ENCODE data around the gene SMPD3. TPM values are rescaled to one million over a fixed set of nuclear protein-coding genes. Genes with fewer than 3 reads are reported as not detected.

SMPD3 gene
- total and polyA plus RNA-seq, 2 experiments from 2014 or later, result 0.57 to 0.83 TPM

DNA sequence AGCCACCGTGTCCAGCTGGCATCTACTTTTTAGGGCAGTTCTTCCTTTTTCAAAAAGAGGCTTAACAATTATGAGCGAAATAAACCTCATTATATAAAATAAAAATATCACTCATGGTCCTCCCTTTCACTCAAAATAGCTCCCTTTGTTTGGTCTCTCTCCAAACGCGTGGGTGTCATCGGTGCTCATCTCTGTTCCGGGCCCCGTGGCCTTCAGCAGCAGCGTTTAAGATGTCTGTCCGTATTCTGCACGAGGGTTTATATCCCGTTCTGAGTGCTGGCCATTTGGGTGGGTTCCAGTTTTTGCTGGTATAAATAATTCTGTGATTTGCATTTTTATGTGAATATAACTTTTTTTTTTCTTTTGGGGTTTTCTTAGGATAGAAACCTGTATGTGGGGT, 104.1 kb downstream of the SMPD3 start:
- H3K27ac ChIP-seq (ENCODE audit: low read depth), result no peak overlapping the region
- no peaks in the 10 kb centered on the region for H3K9me2 ChIP-seq (ENCODE audit: insufficient read depth)
- no peaks in the 10 kb centered on the region for H3K79me2 ChIP-seq (replicated peaks; ENCODE audit: insufficient read depth)
- TF ChIP-seq JUNB (IDR thresholded peaks at IDR 0.05; ENCODE audit: unreplicated experiment), result no peak
- no peak for TF ChIP-seq STAT1 (IDR thresholded peaks at IDR 0.05; ENCODE audit: unreplicated experiment)
- no peak for TF ChIP-seq EZH2 (IDR thresholded peaks at IDR 0.05; ENCODE audit: low read depth, unreplicated experiment)
- TF ChIP-seq ZNF331 (CRISPR knock-in tag; IDR thresholded peaks at IDR 0.05; ENCODE audit: low read depth), result no peak
- TF ChIP-seq, protein P1, sequence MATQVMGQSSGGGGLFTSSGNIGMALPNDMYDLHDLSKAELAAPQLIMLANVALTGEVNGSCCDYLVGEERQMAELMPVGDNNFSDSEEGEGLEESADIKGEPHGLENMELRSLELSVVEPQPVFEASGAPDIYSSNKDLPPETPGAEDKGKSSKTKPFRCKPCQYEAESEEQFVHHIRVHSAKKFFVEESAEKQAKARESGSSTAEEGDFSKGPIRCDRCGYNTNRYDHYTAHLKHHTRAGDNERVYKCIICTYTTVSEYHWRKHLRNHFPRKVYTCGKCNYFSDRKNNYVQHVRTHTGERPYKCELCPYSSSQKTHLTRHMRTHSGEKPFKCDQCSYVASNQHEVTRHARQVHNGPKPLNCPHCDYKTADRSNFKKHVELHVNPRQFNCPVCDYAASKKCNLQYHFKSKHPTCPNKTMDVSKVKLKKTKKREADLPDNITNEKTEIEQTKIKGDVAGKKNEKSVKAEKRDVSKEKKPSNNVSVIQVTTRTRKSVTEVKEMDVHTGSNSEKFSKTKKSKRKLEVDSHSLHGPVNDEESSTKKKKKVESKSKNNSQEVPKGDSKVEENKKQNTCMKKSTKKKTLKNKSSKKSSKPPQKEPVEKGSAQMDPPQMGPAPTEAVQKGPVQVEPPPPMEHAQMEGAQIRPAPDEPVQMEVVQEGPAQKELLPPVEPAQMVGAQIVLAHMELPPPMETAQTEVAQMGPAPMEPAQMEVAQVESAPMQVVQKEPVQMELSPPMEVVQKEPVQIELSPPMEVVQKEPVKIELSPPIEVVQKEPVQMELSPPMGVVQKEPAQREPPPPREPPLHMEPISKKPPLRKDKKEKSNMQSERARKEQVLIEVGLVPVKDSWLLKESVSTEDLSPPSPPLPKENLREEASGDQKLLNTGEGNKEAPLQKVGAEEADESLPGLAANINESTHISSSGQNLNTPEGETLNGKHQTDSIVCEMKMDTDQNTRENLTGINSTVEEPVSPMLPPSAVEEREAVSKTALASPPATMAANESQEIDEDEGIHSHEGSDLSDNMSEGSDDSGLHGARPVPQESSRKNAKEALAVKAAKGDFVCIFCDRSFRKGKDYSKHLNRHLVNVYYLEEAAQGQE (IDR thresholded peaks at IDR 0.05; ENCODE audit: unreplicated experiment), result no peak
- TF ChIP-seq CREB1 (CRISPR knock-in tag; IDR thresholded peaks at IDR 0.05; ENCODE audit: low read depth), result no peak
- TF ChIP-seq POLR2AphosphoS5 (IDR thresholded peaks at IDR 0.05; ENCODE audit: low read depth), result no peak
- no peak for TF ChIP-seq EZH2phosphoT487 (IDR thresholded peaks at IDR 0.05; ENCODE audit: unreplicated experiment)
- TF ChIP-seq, protein P2, sequence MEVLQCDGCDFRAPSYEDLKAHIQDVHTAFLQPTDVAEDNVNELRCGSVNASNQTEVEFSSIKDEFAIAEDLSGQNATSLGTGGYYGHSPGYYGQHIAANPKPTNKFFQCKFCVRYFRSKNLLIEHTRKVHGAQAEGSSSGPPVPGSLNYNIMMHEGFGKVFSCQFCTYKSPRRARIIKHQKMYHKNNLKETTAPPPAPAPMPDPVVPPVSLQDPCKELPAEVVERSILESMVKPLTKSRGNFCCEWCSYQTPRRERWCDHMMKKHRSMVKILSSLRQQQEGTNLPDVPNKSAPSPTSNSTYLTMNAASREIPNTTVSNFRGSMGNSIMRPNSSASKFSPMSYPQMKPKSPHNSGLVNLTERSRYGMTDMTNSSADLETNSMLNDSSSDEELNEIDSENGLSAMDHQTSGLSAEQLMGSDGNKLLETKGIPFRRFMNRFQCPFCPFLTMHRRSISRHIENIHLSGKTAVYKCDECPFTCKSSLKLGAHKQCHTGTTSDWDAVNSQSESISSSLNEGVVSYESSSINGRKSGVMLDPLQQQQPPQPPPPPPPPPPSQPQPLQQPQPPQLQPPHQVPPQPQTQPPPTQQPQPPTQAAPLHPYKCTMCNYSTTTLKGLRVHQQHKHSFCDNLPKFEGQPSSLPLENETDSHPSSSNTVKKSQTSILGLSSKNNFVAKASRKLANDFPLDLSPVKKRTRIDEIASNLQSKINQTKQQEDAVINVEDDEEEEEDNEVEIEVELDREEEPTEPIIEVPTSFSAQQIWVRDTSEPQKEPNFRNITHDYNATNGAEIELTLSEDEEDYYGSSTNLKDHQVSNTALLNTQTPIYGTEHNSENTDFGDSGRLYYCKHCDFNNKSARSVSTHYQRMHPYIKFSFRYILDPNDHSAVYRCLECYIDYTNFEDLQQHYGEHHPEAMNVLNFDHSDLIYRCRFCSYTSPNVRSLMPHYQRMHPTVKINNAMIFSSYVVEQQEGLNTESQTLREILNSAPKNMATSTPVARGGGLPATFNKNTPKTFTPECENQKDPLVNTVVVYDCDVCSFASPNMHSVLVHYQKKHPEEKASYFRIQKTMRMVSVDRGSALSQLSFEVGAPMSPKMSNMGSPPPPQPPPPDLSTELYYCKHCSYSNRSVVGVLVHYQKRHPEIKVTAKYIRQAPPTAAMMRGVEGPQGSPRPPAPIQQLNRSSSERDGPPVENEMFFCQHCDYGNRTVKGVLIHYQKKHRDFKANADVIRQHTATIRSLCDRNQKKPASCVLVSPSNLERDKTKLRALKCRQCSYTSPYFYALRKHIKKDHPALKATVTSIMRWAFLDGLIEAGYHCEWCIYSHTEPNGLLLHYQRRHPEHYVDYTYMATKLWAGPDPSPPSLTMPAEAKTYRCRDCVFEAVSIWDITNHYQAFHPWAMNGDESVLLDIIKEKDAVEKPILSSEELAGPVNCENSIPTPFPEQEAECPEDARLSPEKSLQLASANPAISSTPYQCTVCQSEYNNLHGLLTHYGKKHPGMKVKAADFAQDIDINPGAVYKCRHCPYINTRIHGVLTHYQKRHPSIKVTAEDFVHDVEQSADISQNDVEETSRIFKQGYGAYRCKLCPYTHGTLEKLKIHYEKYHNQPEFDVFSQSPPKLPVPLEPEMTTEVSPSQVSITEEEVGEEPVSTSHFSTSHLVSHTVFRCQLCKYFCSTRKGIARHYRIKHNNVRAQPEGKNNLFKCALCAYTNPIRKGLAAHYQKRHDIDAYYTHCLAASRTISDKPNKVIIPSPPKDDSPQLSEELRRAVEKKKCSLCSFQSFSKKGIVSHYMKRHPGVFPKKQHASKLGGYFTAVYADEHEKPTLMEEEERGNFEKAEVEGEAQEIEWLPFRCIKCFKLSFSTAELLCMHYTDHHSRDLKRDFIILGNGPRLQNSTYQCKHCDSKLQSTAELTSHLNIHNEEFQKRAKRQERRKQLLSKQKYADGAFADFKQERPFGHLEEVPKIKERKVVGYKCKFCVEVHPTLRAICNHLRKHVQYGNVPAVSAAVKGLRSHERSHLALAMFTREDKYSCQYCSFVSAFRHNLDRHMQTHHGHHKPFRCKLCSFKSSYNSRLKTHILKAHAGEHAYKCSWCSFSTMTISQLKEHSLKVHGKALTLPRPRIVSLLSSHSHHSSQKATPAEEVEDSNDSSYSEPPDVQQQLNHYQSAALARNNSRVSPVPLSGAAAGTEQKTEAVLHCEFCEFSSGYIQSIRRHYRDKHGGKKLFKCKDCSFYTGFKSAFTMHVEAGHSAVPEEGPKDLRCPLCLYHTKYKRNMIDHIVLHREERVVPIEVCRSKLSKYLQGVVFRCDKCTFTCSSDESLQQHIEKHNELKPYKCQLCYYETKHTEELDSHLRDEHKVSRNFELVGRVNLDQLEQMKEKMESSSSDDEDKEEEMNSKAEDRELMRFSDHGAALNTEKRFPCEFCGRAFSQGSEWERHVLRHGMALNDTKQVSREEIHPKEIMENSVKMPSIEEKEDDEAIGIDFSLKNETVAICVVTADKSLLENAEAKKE (CRISPR knock-in tag; IDR thresholded peaks at IDR 0.05), result no peak
- TF ChIP-seq, protein P3, sequence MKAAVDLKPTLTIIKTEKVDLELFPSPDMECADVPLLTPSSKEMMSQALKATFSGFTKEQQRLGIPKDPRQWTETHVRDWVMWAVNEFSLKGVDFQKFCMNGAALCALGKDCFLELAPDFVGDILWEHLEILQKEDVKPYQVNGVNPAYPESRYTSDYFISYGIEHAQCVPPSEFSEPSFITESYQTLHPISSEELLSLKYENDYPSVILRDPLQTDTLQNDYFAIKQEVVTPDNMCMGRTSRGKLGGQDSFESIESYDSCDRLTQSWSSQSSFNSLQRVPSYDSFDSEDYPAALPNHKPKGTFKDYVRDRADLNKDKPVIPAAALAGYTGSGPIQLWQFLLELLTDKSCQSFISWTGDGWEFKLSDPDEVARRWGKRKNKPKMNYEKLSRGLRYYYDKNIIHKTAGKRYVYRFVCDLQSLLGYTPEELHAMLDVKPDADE (IDR thresholded peaks at IDR 0.05), result no peak
- TF ChIP-seq, protein P4, sequence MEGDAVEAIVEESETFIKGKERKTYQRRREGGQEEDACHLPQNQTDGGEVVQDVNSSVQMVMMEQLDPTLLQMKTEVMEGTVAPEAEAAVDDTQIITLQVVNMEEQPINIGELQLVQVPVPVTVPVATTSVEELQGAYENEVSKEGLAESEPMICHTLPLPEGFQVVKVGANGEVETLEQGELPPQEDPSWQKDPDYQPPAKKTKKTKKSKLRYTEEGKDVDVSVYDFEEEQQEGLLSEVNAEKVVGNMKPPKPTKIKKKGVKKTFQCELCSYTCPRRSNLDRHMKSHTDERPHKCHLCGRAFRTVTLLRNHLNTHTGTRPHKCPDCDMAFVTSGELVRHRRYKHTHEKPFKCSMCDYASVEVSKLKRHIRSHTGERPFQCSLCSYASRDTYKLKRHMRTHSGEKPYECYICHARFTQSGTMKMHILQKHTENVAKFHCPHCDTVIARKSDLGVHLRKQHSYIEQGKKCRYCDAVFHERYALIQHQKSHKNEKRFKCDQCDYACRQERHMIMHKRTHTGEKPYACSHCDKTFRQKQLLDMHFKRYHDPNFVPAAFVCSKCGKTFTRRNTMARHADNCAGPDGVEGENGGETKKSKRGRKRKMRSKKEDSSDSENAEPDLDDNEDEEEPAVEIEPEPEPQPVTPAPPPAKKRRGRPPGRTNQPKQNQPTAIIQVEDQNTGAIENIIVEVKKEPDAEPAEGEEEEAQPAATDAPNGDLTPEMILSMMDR (conservative IDR thresholded peaks at IDR 0.05; ENCODE audit: low read depth in 2 of 2), result no peak
- TF ChIP-seq NANOG (IDR thresholded peaks at IDR 0.05; ENCODE audit: borderline replicate concordance), result no peak
- TF ChIP-seq ZNF114 (CRISPR knock-in tag; IDR thresholded peaks at IDR 0.05), result no peak
- H3K4me1 Mint-ChIP-seq, result no peaks in the 10 kb centered on the region
- no peaks in the 10 kb centered on the region for H3K27me3 ChIP-seq (ENCODE audit: insufficient read depth)
- DNase-seq (ENCODE audit: low spot score) (no peak), ATAC-seq (no peak)
- peaks cover 12% of the 10 kb centered on the region for H3K36me3 ChIP-seq (ENCODE audit: insufficient read depth)
- H3K27ac Mint-ChIP-seq, result no peak overlapping the region
- peaks cover 74% of the 10 kb centered on the region for H3K36me3 Mint-ChIP-seq (ENCODE audit: low read depth)
- H3K27me3 Mint-ChIP-seq (ENCODE audit: insufficient read depth, low read depth, poor library complexity), result peaks cover 3% of the 10 kb centered on the region
- H3K9me3 Mint-ChIP-seq, result no peaks in the 10 kb centered on the region
- no peak overlapping the region for H3K4me3 Mint-ChIP-seq
- no peak overlapping the region for H3K4me3 ChIP-seq
- H3K4me1 ChIP-seq (ENCODE audit: insufficient read depth), result no peaks in the 10 kb centered on the region; the same call in 1 of the 2 replicates
- no peak overlapping the region for H3K4me2 ChIP-seq
- no peaks in the 10 kb centered on the region; the same call in 1 of the 2 replicates for H4K20me1 ChIP-seq (replicated peaks; ENCODE audit: insufficient read depth)
- no peak overlapping the region for H2AFZ ChIP-seq
- peaks cover 9% of the 10 kb centered on the region; the same call in 1 of the 2 replicates for H3F3A ChIP-seq (replicated peaks; ENCODE audit: low read depth)
